Effector memory CD8-positive, alpha-beta T cell (primary cell): Measurements from ENCODE around the gene PRDM15.

Experiments used
- ATAC-seq: fragments of 150-1000 bp; cut with Tn5 transposase; replicated peaks from 2 replicates; pipeline ENCODE4 v1.10.0; 2021; ENCODE audit warnings: mild to moderate bottlenecking, moderate library complexity
- DNase-seq, 3 experiments: peaks; one replicate each; pipeline ENCODE4 v3.0.0; 2021
- H3K27ac Mint-ChIP-seq, 2 donors: one replicate each; pipeline ENCODE4 v1.8.0; 2022; ENCODE audit warnings: mild to moderate bottlenecking in 2 of 2, mixed read lengths in 2 of 2, moderate library complexity in 2 of 2
- H3K27me3 Mint-ChIP-seq, 2 donors: one replicate each; pipeline ENCODE4 v1.8.0; 2022; ENCODE audit warnings: mixed read lengths in 2 of 2
- H3K36me3 Mint-ChIP-seq: one replicate; pipeline ENCODE4 v1.8.0; 2022; ENCODE audit warnings: mild to moderate bottlenecking, moderate library complexity, mixed read lengths; ENCODE audit not compliant: insufficient read depth
- H3K4me1 Mint-ChIP-seq, 2 donors: one replicate each; pipeline ENCODE4 v1.8.0; 2022; ENCODE audit warnings: low read depth in 2 of 2, mixed read lengths in 2 of 2
- H3K4me3 Mint-ChIP-seq, 2 donors: one replicate each; pipeline ENCODE4 v1.8.0; 2022; ENCODE audit warnings: mild to moderate bottlenecking in 2 of 2, mixed read lengths in 2 of 2, moderate library complexity in 2 of 2
- H3K9me3 Mint-ChIP-seq, 2 donors: one replicate each; pipeline ENCODE4 v1.8.0; 2022; ENCODE audit warnings: mixed read lengths in 2 of 2

PRDM15 gene

DNA sequence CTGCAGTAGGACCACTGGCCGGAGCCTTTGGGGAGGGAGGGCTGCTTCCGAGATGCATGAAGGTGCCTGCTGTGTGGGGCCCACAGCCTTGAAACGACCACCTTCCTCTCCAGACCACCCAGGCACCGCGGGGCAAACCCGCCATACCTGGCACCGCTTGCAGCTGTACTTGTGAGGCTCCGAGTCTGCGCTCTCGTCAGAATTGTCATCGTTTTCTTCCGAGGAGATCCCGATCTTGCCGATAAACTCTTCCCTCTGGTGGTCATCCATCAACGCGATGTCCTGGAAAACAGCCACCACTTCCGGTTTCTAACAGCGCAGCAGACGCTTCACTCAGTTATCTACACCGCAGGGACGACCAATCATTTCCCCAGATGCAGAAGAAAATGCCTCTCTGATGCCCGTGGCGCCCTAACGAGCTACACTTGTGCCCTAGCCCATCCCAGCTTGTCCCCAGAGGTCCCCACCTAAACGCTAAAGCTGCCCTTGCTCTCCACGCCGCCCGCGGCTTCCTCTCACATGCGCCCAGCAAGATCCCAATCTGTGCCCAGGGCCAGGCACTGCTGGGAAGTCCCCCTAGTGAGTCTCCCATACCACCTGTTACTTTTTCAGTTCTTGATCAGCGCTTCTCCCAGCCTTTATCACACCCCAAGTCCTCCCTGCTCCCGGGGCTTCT, 57.2 kb downstream of the PRDM15 start:
- DNase-seq: no peak
- H3K27ac Mint-ChIP-seq: no peak overlapping the region
- ATAC-seq: no peak
- H3K9me3 Mint-ChIP-seq: no peaks in the 10 kb centered on the region
- no peaks in the 10 kb centered on the region for H3K27me3 Mint-ChIP-seq
- no peak overlapping the region for H3K4me3 Mint-ChIP-seq
- H3K36me3 Mint-ChIP-seq: peaks cover 26% of the 10 kb centered on the region
- H3K4me1 Mint-ChIP-seq: peaks cover 0 to 3% of the 10 kb centered on the region in 2 donors

DNA sequence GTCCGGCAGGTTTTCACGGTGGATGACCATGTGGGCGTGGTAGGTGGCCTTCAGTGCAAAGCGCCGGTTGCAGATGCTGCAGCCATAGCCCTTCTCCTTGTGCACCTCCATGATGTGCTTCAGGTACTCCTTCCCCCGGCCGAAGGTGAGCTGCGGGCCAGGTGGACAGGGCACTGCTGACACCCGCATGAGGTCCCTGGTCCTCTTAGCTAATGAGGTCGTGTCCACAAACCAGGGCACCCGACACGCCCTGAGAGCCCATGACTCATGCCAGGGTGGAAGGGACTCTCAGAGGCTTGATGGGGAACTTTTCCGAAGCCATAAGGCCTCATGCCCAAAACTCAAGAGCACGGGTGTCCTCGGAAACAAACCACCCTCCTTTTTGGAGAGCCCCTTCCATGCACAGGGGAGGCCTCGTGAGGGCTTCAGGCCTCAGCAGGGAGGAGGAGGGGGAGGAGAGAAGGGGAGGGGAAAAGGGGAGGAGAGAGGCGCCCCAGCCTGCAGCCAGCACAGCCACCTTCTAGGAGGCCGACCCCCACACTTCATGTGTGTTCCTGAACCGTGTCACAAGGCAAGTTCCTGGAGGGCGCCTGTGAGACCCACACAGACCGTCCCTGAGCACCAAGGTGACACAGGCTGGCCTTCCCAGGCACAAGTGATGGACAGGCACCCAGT, 57.9 kb downstream of the PRDM15 start:
- no peak overlapping the region for H3K27ac Mint-ChIP-seq
- H3K4me1 Mint-ChIP-seq: peaks cover 0 to 3% of the 10 kb centered on the region in 2 donors
- DNase-seq (no peak), ATAC-seq (no peak)
- H3K27me3 Mint-ChIP-seq: no peaks in the 10 kb centered on the region
- H3K36me3 Mint-ChIP-seq: peaks cover 26% of the 10 kb centered on the region
- no peak overlapping the region for H3K4me3 Mint-ChIP-seq
- H3K9me3 Mint-ChIP-seq: no peaks in the 10 kb centered on the region

DNA sequence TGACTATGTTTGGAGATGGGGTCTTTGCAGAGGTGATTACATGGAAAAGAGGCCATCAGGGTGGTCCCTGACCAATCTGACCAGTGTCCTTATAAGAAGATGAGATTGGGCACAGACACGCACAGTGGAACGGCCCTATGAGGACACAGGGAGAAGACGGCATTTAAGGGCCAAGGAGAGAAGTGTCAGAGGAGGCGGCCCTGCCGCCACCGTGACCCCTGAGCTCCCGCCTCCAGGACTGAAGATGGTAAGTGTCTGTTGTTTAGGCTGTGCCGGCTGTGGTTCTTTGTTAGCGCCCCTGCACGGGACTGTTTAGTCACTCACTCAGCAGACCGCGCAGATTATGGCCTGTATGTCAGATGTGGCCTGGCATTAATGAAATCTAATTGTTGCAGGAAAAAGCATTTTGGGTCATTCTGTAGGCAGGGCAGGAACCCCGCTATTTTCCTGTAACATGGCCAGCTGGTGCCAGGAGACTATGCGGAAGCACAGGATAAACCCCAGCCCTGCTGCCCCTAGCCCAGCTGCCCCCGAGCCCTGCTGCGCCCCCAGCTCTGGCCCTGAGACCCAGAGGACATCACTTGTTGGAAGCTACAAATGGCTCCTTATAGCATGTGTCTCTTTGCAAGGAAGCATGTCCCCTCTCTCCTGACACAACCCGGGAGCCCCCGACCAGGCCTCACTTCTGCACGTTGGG, 58.6 kb downstream of the PRDM15 start:
- Mint-ChIP-seq H3K9me3 (no peaks in the 10 kb centered on the region), H3K27me3 (no peaks in the 10 kb centered on the region), H3K4me3 (no peak overlapping the region), H3K36me3 (peaks cover 26% of the 10 kb centered on the region), H3K4me1 (peaks cover 0 to 3% of the 10 kb centered on the region in 2 donors), H3K27ac (no peak overlapping the region)
- ATAC-seq (no peak), DNase-seq (no peak)

DNA sequence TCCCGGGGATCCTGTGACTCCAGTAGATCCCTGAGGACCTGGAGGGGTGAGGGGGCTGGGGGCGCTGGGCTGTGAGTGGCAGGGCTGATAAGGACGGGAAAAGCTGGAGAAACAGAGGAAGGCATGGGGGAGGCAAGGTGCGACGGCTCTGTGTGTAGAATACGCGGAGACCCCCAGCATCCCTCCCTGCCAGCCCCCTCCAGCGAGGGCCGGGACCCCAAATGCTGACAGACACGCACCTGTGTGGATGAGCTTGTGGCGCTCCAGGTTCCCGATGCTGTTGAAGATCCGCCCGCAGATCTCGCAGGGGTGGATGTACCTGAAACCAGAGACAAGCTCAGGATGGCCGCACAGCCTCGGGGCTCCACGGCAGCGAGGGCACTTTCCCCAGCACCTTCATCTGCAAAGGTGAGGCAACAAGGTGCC, 59.3 kb downstream of the PRDM15 start:
- DNase-seq (no peak), ATAC-seq (no peak)
- Mint-ChIP-seq H3K9me3 (no peaks in the 10 kb centered on the region), H3K4me1 (peaks cover 0 to 3% of the 10 kb centered on the region in 2 donors), H3K27ac (no peak overlapping the region), H3K27me3 (no peaks in the 10 kb centered on the region), H3K36me3 (peaks cover 25% of the 10 kb centered on the region), H3K4me3 (no peak overlapping the region)

DNA sequence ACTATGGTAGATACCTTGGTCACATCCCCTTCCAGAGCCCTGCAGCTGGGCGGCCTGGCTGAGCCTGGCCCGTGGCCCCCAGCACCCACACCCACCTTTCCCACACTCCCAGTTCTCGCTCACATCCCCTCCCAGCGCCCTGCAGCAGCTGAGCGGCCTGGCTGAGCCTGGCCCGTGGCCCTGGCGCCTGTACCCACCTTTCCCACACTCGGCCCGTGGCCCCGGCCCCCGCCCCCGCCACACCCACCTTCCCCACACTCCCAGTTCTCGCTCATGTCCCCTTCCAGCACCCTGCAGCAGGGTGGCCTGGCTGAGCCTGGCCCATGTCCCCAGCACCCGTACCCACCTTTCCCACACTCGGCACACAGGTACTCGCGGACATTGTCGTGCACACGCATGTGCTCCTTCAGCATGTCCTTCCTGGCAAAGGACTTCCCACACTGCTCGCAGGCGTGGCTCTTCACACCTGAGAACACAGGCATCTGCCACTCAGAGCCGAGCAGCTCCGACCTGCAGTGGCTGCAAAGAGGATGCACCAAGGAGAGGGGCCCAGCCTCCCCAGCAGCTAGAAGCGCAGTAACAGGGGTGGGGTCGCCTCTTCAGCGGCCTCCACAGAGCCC, 59.8 kb downstream of the PRDM15 start:
- no peaks in the 10 kb centered on the region for H3K9me3 Mint-ChIP-seq

DNA sequence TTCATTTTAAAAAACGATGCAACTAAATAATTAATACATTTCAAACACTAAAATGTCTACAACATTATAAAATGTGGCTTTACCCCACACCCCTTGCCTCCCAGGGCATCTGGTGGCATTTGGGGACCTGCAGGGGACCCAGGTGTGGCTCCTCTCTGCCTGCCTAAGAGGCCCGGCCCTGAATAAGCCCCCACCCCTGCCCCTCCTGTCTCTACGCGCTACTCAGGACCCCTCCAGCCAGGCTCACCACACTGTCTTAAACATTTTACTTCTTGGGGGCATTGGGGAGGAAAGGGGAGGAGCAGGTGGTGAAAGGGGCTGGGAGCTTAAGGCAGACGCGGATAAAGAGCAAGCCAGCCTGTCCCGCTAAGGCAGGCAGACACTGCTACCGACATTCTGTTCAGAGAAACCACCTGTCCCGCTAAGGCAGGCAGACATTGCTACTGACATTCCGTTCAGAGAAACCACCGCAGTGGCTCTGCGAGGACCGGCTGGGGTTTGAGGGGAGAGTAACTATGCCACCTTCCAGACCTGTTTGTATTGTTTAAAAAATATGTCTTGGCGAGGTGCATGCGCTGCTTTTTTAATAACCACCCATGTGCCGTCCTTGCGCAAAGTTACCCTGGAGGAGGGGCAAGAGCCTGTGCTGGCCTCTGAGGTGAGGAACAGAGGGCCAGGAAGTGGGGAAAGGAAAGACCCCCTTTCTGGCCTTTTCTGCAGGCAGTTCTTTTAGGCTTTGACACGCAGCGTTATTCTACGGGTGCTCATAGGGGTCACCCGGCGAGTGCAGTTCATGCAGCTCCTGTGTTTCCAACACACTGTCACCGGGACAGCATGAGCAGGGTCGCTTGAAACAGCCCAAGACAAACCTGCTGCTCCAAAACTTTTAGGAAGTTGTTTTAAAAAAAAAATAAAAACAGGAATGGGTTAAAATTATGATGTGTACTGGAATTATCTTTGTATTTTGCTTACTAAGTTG, 61.0 kb downstream of the PRDM15 start:
- Mint-ChIP-seq H3K4me3 (no peak overlapping the region), H3K27ac (no peak overlapping the region), H3K27me3 (no peaks in the 10 kb centered on the region), H3K36me3 (peaks cover 10% of the 10 kb centered on the region), H3K4me1 (peaks cover 0 to 3% of the 10 kb centered on the region in 2 donors), H3K9me3 (no peaks in the 10 kb centered on the region)
- DNase-seq: no peak
- no peak for ATAC-seq

More for the DNA sequence above, 59.8 kb downstream of the PRDM15 start:
- Mint-ChIP-seq H3K27me3 (no peaks in the 10 kb centered on the region), H3K4me1 (peaks cover 0 to 3% of the 10 kb centered on the region in 2 donors), H3K36me3 (peaks cover 20% of the 10 kb centered on the region), H3K27ac (no peak overlapping the region), H3K4me3 (no peak overlapping the region)
- ATAC-seq (no peak), DNase-seq (no peak)

DNA sequence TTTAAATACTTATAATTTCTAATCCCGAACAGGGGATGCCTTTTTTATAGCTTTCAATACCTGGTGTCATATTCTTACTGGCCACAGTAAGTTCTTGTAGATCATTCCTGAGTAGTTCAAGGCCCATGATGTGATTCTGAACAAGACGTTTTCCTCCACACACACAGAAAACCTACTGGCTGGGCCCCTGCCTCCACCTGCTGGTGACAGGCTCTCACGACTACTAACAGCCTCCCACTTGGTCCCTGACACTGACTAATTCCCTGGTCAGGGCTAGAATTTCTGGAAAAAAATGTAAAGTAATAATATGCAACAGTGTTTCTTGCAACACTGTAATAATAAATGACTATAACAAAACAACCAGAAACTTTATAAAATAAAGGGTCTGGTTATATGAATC, 61.9 kb downstream of the PRDM15 start:
- peak; percentile 33 for ATAC-seq
- DNase-seq: no peak
- H3K27ac Mint-ChIP-seq: peak overlapping the region; percentile 5 to 60
- no peaks in the 10 kb centered on the region for H3K27me3 Mint-ChIP-seq
- no peak overlapping the region for H3K4me3 Mint-ChIP-seq
- peaks cover 0 to 3% of the 10 kb centered on the region in 2 donors for H3K4me1 Mint-ChIP-seq
- no peaks in the 10 kb centered on the region for H3K9me3 Mint-ChIP-seq
- H3K36me3 Mint-ChIP-seq: peaks cover 10% of the 10 kb centered on the region

DNA sequence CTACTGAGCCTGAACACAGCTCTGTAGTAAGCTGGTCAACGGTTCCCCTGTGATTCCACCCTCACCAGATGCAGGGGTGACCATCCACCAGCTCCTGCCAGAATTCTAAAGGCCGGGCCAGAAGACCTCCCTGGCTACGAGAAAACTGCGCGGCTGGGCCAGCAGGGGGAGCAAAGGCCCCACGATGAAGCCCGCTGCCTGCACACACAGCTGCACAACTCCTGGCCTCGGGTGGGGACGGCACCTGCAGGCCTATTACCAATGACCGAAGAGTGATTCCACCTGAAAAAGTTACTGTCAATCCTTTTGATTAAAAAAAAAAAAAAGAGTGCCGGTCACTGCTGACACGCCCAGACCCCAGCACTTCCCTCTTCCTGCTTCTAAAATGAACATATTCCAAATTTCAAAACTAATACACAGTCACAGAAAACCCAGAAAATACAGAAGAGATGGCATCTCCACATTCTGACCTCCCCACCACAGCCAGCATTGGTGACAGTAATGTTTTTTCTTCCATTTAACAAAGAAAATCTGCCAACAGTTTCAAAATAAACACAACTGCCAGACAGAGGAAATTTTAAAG, 62.5 kb downstream of the PRDM15 start:
- Mint-ChIP-seq H3K4me1 (peaks cover 0 to 3% of the 10 kb centered on the region in 2 donors), H3K27me3 (no peaks in the 10 kb centered on the region), H3K36me3 (peaks cover 9% of the 10 kb centered on the region), H3K27ac (peak overlapping the region; percentile 5 to 60), H3K4me3 (no peak overlapping the region), H3K9me3 (no peaks in the 10 kb centered on the region)
- ATAC-seq (peak; percentile 54), DNase-seq (peak; percentile 23 to 38 (median 23))

DNA sequence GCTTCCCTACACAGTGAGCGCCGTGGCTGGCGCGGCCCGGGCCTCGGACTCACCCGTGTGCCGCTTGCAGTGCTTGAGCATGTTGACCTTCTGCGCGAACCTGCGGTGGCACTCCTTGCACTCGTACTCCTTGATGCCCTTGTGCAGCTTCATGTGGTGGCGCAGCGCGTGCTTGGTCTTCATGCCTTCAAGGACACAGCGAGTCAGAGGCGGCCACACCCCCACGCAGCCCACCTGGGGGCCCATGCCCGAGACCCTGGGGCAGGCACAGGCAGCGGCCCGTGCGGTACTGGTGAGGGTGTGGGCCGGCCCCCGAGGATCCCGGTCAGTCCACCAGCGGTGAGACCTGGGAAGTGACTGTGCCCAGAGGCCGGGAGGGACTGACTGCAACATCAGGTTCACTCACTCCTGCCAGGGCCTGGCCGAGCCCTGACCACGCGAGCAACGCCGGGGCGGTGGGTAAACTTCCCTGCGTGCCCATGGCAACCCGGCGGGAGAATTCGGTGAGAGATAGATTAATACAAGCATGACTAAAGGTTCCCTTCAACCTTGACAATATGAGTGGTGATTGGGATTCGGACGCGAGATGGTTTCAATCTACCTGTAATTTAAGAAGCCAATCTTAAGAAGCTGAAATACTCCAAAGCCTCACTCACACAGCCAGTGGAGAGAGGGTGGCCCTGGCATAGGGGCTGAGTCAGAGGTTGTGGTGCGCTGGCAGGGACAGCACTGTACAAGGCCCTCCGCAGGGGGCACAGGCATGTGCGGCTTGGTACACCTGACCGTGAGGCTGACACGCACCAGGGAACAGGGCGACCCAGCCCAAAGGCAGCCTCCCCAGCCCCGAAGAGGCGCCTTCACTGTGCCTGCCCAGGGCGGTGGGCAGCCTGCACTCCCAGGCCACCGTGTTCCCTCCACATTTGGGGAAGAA, 63.2 kb downstream of the PRDM15 start:
- ATAC-seq: no peak
- no peak overlapping the region for H3K4me3 Mint-ChIP-seq
- H3K27ac Mint-ChIP-seq: no peak overlapping the region
- H3K36me3 Mint-ChIP-seq: peaks cover 6% of the 10 kb centered on the region
- peaks cover 0 to 3% of the 10 kb centered on the region in 2 donors for H3K4me1 Mint-ChIP-seq
- DNase-seq: no peak
- H3K9me3 Mint-ChIP-seq: no peaks in the 10 kb centered on the region
- H3K27me3 Mint-ChIP-seq: no peaks in the 10 kb centered on the region

DNA sequence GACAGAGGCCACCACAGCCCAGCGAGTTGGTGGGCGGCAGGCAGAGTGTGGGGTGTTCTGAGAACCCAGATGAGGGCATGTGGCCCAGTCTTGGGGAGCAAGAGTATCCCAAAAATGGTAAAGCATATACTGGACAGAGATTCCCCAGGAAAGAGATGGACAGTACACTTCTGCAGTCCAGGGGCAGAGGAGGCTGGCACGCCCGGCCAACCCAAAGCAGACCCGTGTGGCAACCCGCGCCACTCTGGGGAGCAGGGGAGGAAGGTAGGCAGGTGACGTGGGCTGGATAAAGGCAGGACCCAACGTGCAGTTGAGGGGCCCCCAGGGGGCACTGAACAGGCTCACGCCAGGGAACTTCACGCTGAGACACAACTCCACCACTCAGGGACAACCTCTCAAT, 65.9 kb downstream of the PRDM15 start:
- Mint-ChIP-seq H3K27ac (no peak overlapping the region), H3K27me3 (no peaks in the 10 kb centered on the region), H3K9me3 (no peaks in the 10 kb centered on the region), H3K36me3 (peaks cover 9% of the 10 kb centered on the region), H3K4me1 (no peaks in the 10 kb centered on the region), H3K4me3 (no peak overlapping the region)
- ATAC-seq (no peak), DNase-seq (no peak)

DNA sequence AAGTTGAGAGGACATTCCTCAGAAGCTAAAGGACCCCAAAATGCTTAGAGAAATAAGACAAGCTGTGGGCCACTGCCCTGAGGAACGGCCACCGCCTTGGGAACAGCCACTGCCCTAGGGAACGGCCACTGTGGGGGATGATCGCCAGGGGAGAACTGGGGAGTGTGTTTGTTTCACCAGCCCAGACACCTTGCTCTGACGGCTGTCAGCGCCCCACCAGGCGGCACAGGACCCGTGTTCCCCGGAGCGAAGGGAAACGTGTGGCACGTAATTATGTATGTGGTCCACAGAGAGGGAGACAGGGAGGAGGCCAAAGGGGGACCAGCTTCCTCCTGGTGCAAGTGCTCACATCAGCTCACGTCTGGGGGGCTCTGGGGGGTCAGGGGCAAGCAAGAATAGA, 66.5 kb downstream of the PRDM15 start:
- no peak for DNase-seq
- Mint-ChIP-seq H3K9me3 (no peaks in the 10 kb centered on the region), H3K27me3 (no peaks in the 10 kb centered on the region), H3K4me3 (no peak overlapping the region), H3K27ac (no peak overlapping the region), H3K36me3 (peaks cover 10% of the 10 kb centered on the region), H3K4me1 (no peaks in the 10 kb centered on the region)
- ATAC-seq: no peak

DNA sequence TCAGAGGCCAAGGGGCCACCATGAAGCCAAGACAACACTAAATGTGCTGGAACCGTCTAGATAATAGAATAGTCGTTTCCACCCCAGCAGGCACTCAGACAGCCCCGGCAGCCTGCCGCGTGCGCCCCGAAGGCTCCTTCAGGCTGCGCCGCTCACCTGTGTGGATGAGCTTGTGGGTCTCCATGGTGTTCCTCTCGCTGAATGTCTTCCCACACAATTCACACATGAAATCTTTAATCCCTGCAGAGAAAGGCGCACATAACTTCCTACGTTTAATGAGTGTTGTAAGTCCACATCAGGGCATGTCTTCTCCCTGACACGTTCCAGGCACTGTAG, 68.6 kb downstream of the PRDM15 start:
- DNase-seq: no peak
- Mint-ChIP-seq H3K36me3 (peaks cover 13% of the 10 kb centered on the region), H3K27me3 (no peaks in the 10 kb centered on the region), H3K9me3 (peaks cover 7 to 10% of the 10 kb centered on the region in 2 donors), H3K4me3 (no peak overlapping the region), H3K27ac (no peak overlapping the region), H3K4me1 (peaks cover 1 to 5% of the 10 kb centered on the region in 2 donors)
- ATAC-seq: no peak
